Mesenteric fat pad (tissue), 1 donor: Measurements from ENCODE around the gene PIRT. TPM values are rescaled to one million over a fixed set of nuclear protein-coding genes. Genes with fewer than 3 reads are reported as not detected.

Source experiments
- DNase-seq: peaks from one replicate; pipeline ENCODE4 v3.0.0-alpha.2; 2020; ENCODE audit warnings: low spot score
- total RNA-seq: library from RNA; stranded (reverse); fragmentation: NEBNext Ultra II Directional; extraction: Animal tissue kit (Norgen Biotek cat#: 25700); gene quantifications from one replicate; pipeline ENCODE4 v1.2.1, GENCODE V29; 2021
- donor health status: DM: yes; HTN: yes; CAD: no.

PIRT gene
- total RNA-seq, 1 donor from 2014 or later: not detected

GRCh38 chr17:10790491-10791401 is 47.1 kb downstream of the PIRT start:
- DNase-seq: no peak

- DNase-seq: no peak
These were observed 48.1 kb downstream of the PIRT start for GRCh38 chr17:10789694-10790271.

- DNase-seq: no peak
These were observed 50.4 kb downstream of the PIRT start for GRCh38 chr17:10787306-10788045.

GRCh38 chr17:10785295-10785694 is 52.6 kb downstream of the PIRT start:
- no peak for DNase-seq

GRCh38 chr17:10779609-10780008 is 58.3 kb downstream of the PIRT start:
- no peak for DNase-seq

GRCh38 chr17:10777890-10778289 is 60.0 kb downstream of the PIRT start:
- DNase-seq: no peak

GRCh38 chr17:10777131-10777807 is 60.6 kb downstream of the PIRT start:
- DNase-seq: no peak

- no peak for DNase-seq
These were observed 61.5 kb downstream of the PIRT start for GRCh38 chr17:10776381-10776780.

- DNase-seq: no peak
These were observed 62.0 kb downstream of the PIRT start for GRCh38 chr17:10775740-10776356.

GRCh38 chr17:10775058-10775457 is 62.8 kb downstream of the PIRT start:
- no peak for DNase-seq

GRCh38 chr17:10773391-10773790 is 64.5 kb downstream of the PIRT start:
- DNase-seq: no peak

Other genes with a start within 250 kb of the PIRT start
- 3.8 TPM for gene MYH3, start 180.8 kb downstream of the PIRT start, total RNA-seq
- gene SCO1, start 140.6 kb downstream of the PIRT start, total RNA-seq: 42.9 TPM
- gene ADPRM, start 140.5 kb downstream of the PIRT start, total RNA-seq: 6.8 TPM
- gene TMEM220, start 108.1 kb downstream of the PIRT start, total RNA-seq: 20.8 TPM
- not detected for gene TMEM238L, start 34.0 kb downstream of the PIRT start, total RNA-seq